Measurements from ENCODE around the gene UBN1. TPM values are rescaled to one million over a fixed set of nuclear protein-coding genes. Genes with fewer than 3 reads are reported as not detected.

Gene UBN1
- total RNA-seq, 1 experiment from 2014 or later = 33.3 TPM

DNA sequence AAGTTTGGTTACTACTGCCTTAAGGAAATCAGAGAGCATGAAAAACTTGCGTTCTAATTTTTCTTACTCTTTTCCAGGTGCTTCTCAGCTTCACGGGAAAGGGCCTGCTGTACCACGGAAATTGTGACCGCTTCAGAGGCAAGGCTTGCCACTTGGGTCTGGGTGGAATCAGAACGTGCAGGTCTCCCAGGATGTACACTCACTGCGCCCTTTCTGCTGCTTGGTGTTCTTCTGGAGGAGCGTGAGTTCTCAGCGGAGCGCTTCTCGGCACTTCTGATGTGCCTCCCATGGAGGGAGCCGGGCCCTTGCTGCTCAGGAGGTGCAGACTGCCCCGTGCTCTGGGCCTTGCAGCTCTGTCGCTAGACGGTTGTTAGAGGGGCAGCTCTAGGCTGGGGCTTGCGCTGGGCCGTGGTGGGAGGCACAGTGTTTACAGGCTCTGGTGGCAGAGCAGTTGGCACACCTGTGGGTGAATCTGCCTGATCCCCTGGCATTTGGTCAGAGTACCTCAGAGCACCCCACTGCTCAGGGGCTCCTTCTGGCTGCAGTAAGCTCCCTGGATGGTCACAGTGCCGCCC lies 32.8 kb downstream of the UBN1 start:
- POLR2A ChIA-PET = interaction anchor here (0.6 to 1.6 kb wide), 5 partner anchors 8 to 186 kb away, joined by 3 to 5 read pairs (median 3); partner anchors contain the start of genes GLYR1, NUDT16L1, SEC14L5 and UBN1
- H3K4me3 Mint-ChIP-seq (ENCODE audit: unreplicated experiment) = no peak overlapping the region
- peaks cover 31% of the 10 kb centered on the region for H3K4me1 Mint-ChIP-seq (ENCODE audit: insufficient read depth, unreplicated experiment)
- no TSS peak for BruUV-seq (replicated peaks)
- TF ChIP-seq, protein P1, sequence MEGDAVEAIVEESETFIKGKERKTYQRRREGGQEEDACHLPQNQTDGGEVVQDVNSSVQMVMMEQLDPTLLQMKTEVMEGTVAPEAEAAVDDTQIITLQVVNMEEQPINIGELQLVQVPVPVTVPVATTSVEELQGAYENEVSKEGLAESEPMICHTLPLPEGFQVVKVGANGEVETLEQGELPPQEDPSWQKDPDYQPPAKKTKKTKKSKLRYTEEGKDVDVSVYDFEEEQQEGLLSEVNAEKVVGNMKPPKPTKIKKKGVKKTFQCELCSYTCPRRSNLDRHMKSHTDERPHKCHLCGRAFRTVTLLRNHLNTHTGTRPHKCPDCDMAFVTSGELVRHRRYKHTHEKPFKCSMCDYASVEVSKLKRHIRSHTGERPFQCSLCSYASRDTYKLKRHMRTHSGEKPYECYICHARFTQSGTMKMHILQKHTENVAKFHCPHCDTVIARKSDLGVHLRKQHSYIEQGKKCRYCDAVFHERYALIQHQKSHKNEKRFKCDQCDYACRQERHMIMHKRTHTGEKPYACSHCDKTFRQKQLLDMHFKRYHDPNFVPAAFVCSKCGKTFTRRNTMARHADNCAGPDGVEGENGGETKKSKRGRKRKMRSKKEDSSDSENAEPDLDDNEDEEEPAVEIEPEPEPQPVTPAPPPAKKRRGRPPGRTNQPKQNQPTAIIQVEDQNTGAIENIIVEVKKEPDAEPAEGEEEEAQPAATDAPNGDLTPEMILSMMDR (IDR thresholded peaks at IDR 0.05; ENCODE audit: unreplicated experiment) = no peak
- no peaks in the 10 kb centered on the region for H3K9me3 Mint-ChIP-seq (ENCODE audit: unreplicated experiment)
- CTCF ChIA-PET = interaction anchor here (0.9 kb wide), 1 partner anchor 14 kb away, joined by 3 read pairs; no protein-coding TSS in a partner anchor
- intact Hi-C loops (cut with micrococcal nuclease) = loop anchor here (10.0 kb wide), 1 partner anchor 55 kb away; the partner anchor contains the start of gene PPL
- H3K27me3 Mint-ChIP-seq (ENCODE audit: insufficient read depth, unreplicated experiment) = no peaks in the 10 kb centered on the region
- DNase-seq (ENCODE audit: unreplicated experiment) = no peak
- H3K36me3 Mint-ChIP-seq (ENCODE audit: insufficient read depth, unreplicated experiment) = peaks cover 93% of the 10 kb centered on the region
- no peak overlapping the region for H3K27ac Mint-ChIP-seq (ENCODE audit: low read depth, unreplicated experiment)

DNA sequence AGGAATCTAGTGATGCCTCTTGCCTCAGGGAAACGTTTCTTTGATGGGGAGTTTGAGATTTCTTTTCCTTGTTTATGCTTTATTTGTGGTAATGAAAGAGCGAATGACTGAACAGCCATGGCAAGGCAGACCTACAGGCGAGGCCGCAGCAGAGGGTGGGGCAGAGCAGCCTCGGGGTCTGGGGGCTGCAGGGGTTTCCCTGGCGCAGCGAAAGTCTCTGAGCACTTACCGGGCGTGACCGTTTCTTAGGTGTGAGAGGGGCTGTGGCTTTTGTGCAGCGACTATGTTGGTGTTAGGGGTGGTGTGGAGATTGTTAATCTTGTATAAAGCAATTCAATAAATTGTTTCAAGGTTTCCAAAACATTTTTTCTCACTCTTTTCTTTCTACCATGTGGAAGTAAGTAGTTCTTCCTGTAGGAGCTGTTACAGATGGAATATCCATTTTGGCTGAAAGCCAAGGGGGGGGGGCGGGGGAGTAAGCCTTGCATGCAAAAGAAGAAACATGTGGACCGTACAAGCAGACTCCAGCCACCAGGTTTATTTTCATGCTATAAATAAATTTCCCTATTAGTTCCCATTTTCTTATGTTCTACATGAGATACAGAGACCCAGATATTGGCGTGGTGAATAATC lies 34.8 kb downstream of the UBN1 start:
- Mint-ChIP-seq H3K27ac (ENCODE audit: low read depth, unreplicated experiment) (no peak overlapping the region), H3K9me3 (ENCODE audit: unreplicated experiment) (no peaks in the 10 kb centered on the region), H3K4me3 (ENCODE audit: unreplicated experiment) (no peak overlapping the region), H3K27me3 (ENCODE audit: insufficient read depth, unreplicated experiment) (no peaks in the 10 kb centered on the region), H3K4me1 (ENCODE audit: insufficient read depth, unreplicated experiment) (peaks cover 31% of the 10 kb centered on the region), H3K36me3 (ENCODE audit: insufficient read depth, unreplicated experiment) (peaks cover 96% of the 10 kb centered on the region)
- TF ChIP-seq, protein P1 (IDR thresholded peaks at IDR 0.05; ENCODE audit: unreplicated experiment) = no peak
- intact Hi-C loops (cut with micrococcal nuclease) = loop anchor here (1.0 to 10.0 kb wide), 3 partner anchors 35 to 74 kb away; partner anchors contain the start of genes GLYR1, PPL and UBN1
- ChIA-PET POLR2A (interaction anchor here (1.0 kb wide), 1 partner anchor 16 kb away, joined by 4 read pairs; no protein-coding TSS in a partner anchor), CTCF (interaction anchor here (1.4 kb wide), 1 partner anchor 72 kb away, joined by 4 read pairs; no protein-coding TSS in a partner anchor)
- BruUV-seq (replicated peaks) = TSS peak; percentile 35
- DNase-seq (ENCODE audit: unreplicated experiment) = peak; percentile 35

DNA sequence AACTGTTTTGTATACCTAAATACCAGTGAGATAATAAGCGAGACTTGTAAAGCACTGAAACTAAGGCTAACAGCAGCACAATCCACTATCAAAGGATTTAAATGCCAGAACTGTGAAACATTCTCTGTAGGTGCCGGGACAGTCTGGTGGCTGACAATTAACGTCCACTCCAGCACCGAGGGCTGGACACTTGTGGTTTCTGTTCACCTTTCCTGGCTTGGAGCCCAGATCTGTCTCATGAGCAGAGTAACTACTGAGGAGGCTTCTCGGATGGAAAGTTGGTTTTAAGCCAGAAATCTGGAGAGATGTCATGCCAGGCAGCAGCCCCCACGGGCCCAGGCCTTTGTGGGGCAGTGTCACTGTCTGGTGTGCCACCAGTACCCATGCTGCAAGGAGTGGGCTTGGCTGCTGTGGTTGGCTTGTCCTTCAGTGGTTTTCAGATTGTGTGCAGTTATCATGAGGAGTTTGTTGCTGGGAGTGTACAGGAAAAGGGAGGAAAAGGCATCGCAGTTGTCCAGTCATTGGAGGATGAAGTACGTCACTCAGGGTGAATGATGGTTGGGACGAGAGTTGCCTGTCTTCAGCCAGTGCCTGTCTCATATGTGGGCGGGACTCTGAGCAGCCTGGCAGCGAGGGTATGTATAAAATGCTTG lies 35.5 kb downstream of the UBN1 start:
- Mint-ChIP-seq H3K4me1 (ENCODE audit: insufficient read depth, unreplicated experiment) (peaks cover 31% of the 10 kb centered on the region), H3K27ac (ENCODE audit: low read depth, unreplicated experiment) (no peak overlapping the region), H3K27me3 (ENCODE audit: insufficient read depth, unreplicated experiment) (no peaks in the 10 kb centered on the region), H3K9me3 (ENCODE audit: unreplicated experiment) (no peaks in the 10 kb centered on the region), H3K36me3 (ENCODE audit: insufficient read depth, unreplicated experiment) (peaks cover 96% of the 10 kb centered on the region), H3K4me3 (ENCODE audit: unreplicated experiment) (no peak overlapping the region)
- POLR2A ChIA-PET = interaction anchor here (0.6 to 1.0 kb wide), 2 partner anchors 17 to 1809 kb away, joined by 4 to 5 read pairs; no protein-coding TSS in a partner anchor
- CTCF ChIA-PET = interaction anchor here (0.6 to 1.3 kb wide), 3 partner anchors 49 to 73 kb away, joined by 3 to 6 read pairs (median 4); partner anchors contain the start of gene PPL
- DNase-seq (ENCODE audit: unreplicated experiment) = peak; percentile 94
- TF ChIP-seq, protein P1 (IDR thresholded peaks at IDR 0.05; ENCODE audit: unreplicated experiment) = no peak
- BruUV-seq (replicated peaks) = TSS peak; percentile 61
- intact Hi-C loops (cut with micrococcal nuclease) = loop anchor here (1.0 to 10.0 kb wide), 3 partner anchors 36 to 74 kb away; partner anchors contain the start of genes GLYR1, PPL and UBN1

Measured in MCF 10A (cell line).